GM18519 (cell line): ENCODE results near the gene KANSL2.
A peak's percentile ranks its signal among the peaks of the same experiment; 100 is the strongest.
"Not testable (repeated sequence)": the region's sequence is repeated elsewhere in the genome, so short reads cannot be mapped to it uniquely, and the experiment has no call there.

Source experiments
- ATAC-seq: cut with Tn5 transposase; IDR thresholded peaks from one replicate; pipeline ENCODE4 v1.9.1; 2021; ENCODE audit warnings: mild to moderate bottlenecking, moderate library complexity; ENCODE audit not compliant: unreplicated experiment, low FRiP score

KANSL2 gene

GRCh38 chr12:48622997-48623396 lies 59.0 kb downstream of the KANSL2 start:
- ATAC-seq: not testable (repeated sequence)

- peak; percentile 49 for ATAC-seq
These were observed 63.5 kb downstream of the KANSL2 start for GRCh38 chr12:48618541-48618940.

DNA sequence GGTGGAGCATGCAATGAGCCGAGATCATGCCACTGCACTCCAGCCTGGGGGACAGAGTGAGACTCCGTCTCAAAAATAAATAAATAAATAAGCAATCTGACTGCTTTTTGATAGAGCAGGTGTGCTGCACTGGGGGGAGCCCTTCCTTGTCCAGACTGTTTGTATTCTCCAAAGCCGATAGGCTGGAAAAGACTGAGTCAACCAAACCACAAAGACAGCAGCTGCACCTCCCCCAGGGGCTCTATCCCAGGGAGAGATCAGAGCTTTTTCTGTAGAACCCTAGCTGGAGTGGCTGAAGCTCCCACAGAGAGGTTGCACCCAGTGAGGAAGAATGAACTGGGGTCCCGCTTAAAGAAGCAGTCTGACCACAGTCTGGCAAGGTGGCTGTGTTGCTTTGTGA lies 66.4 kb downstream of the KANSL2 start:
- no peak for ATAC-seq

GRCh38 chr12:48613321-48613720 lies 68.7 kb downstream of the KANSL2 start:
- ATAC-seq: no peak
